Pancreas (tissue), 10 donors: ENCODE data around the gene TGFB2. TPM values are rescaled to one million over a fixed set of nuclear protein-coding genes. Genes with fewer than 3 reads are reported as not detected.
A peak's percentile ranks its signal among the peaks of the same experiment; 100 is the strongest.

ENCODE experiments used
- ATAC-seq, 4 donors: fragments of 200-7000 bp; cut with Tn5 transposase; one replicate each; pipeline versions ENCODE4 v1.8.0 to v1.9.1; 2020; ENCODE audit warnings: mild to moderate bottlenecking in 4 of 4, moderate library complexity in 4 of 4
- DNase-seq, 6 donors: peaks; one replicate each; pipeline ENCODE4 v3.0.0-alpha.2; 2020
- FAIRE-seq: peaks from 2 replicates; lab custom pipeline; 2012; peaks lifted over from hg19 to GRCh38; lab: Jason Lieb, UNC
- H3K27ac ChIP-seq, 4 donors: fragments of 200-600 bp; sonication (generic); 1 replicate in 3 of 4; 2 replicates in 1 of 4; pipeline versions ENCODE4 v1.5.0 to v1.8.0; 2020
- H3K27me3 ChIP-seq, 4 donors: fragments of 200-600 bp; one replicate each; pipeline ENCODE4 v1.8.0; 2021
- H3K36me3 ChIP-seq, 3 donors: fragments of 200-600 bp; sonication (generic) in 1 of 3; one replicate each; pipeline versions ENCODE4 v1.5.0 to v1.8.0; 2020 to 2021
- H3K4me1 ChIP-seq, 3 donors: fragments of 200-600 bp; one replicate each; pipeline ENCODE4 v1.8.0; 2021
- H3K4me3 ChIP-seq, 4 donors: fragments of 200-600 bp; sonication (generic) in 2 of 4; one replicate each; pipeline versions ENCODE4 v1.5.0 to v1.8.0; 2020 to 2021
- H3K9me3 ChIP-seq, 4 donors: fragments of 200-600 bp; one replicate each; pipeline ENCODE4 v1.8.0; 2021
- CTCF ChIP-seq, 4 donors: fragments of 200-600 bp; sonication (generic) in 3 of 4; IDR thresholded peaks; one replicate each; pipeline versions ENCODE4 v1.5.0 to v1.8.0; 2021; ENCODE audit warnings: antibody characterized with exemption in 4 of 4
- WGBS, 2 donors: extraction: QIAGEN DNeasy Blood & Tissue Kit; methylation state at CpG; one replicate each; pipeline ENCODE4 v1.1.7; 2013; 5-methylcytosine and 5-hydroxymethylcytosine counted together
- intact Hi-C, 3 donors: fragments of 100-400 bp; cut with DNase I; formaldehyde crosslinking; loops; one replicate each; pipeline versions ENCODE4 v1.11.1 to v1.14.2; 2022
- polyA plus RNA-seq, 2 donors: library from polyadenylated mRNA; stranded (reverse); fragments of 200-250 nt; gene quantifications; one replicate each; pipeline ENCODE4 v1.2.3, GENCODE V29; 2013
- total RNA-seq, 6 donors: library from RNA; stranded (reverse); fragmentation: NEBNext Ultra II Directional in 4 of 6; extraction: Animal tissue kit (Norgen Biotek cat#: 25700) in 4 of 6; gene quantifications; one replicate each; pipeline versions ENCODE4 v1.2.1 to v1.2.4, GENCODE V29; 2021 to 2023
- donor health status: healthy with polysubstance abuse.
- donor health status: DM: no; HTN: no; CAD: no; lungs with moderate emphysema.
- donor health status: DM: no; HTN: no; CAD: no.
- donor health status: control.
- donor health status: control.
- donor health status: Bipolar disorder and iron deficiency.
- donor health status: DM: yes; HTN: yes; CAD: no.
- donor health status: DM: no; HTN: no; CAD: no.
- donor health status: DM: no; HTN: no; CAD: no.
- donor health status: DM: yes; HTN: yes; CAD: no.

The TGFB2 gene
- total and polyA plus RNA-seq, 8 donors, result 1.6 to 20.3 (median 2.9) TPM

DNA sequence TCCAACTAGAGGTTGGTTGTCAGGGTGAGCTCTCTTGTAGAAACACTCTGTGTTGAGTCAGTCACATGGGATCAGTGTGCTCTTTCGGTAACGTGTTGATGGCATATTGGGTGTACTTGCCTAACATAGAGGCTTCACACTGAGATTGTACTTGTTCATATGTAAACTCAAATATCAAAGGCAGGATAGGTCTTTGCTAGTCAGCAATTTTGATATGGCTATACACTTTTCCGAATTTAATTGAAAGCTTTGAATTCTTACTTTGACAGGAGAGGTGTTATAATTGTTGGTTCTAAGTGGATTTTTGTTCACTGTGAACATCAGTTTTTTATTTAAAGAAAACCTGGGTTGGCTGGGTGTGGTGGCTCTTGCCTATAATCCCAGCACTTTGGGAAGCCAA is 16.4 kb upstream of the TGFB2 start:
- FAIRE-seq, result no peak

DNA sequence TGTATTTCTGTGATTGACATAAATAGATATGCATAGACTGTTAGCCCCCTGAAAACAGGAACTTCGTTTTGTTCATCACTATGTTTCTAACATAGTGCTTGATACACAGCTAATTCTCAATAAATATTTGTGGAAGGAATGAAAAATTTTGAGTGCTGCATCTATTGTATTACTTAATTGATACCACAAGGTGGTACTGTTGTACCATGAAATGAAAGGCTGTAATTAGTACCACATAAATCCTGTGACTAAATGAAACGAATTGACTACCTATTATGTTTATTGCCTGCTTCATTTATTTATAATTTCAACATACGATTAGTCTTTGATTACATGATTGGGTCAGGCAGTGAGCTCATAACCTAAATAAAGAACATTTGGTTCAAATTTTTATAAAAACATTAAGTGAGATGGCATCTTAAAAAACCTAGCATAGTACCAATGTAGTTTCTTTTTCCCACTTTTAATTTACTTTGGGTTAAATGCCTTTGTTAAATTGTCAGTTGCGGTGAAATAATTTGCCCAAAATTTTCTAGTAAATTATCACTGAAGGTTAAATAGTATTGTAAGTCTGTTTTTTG is 15.0 kb upstream of the TGFB2 start:
- H3K27me3 ChIP-seq, result no peaks in the 10 kb centered on the region
- no peaks in the 10 kb centered on the region for H3K9me3 ChIP-seq
- H3K36me3 ChIP-seq, result no peaks in the 10 kb centered on the region
- intact Hi-C loops, result loop anchor here in 1 of 3 donors (10.0 kb wide), 2 partner anchors 745 to 1485 kb away; no protein-coding TSS in a partner anchor
- no peak for DNase-seq
- WGBS, 2 donors, result 18 to 20% methylated on average over 4 of the region's 4 CpGs
- FAIRE-seq, result no peak
- TF ChIP-seq CTCF (IDR thresholded peaks at IDR 0.05), result peak in 3 of 4 donors; percentile 30 to 54 (median 43)
- H3K27ac ChIP-seq, result no peak overlapping the region
- no peaks in the 10 kb centered on the region for H3K4me1 ChIP-seq
- peak; percentile 38 to 83 (median 80) for ATAC-seq
- no peak overlapping the region for H3K4me3 ChIP-seq

More for the DNA sequence above, 16.4 kb upstream of the TGFB2 start:
- H3K9me3 ChIP-seq, result no peaks in the 10 kb centered on the region
- intact Hi-C loops, result loop anchor here in 1 of 3 donors (10.0 kb wide), 2 partner anchors 1236 to 1336 kb away; no protein-coding TSS in a partner anchor
- WGBS, 2 donors, result 72 to 77% methylated on average over 3 of the region's 3 CpGs
- TF ChIP-seq CTCF (IDR thresholded peaks at IDR 0.05), result no peak
- ATAC-seq, result no peak
- H3K36me3 ChIP-seq, result no peaks in the 10 kb centered on the region
- no peak overlapping the region for H3K27ac ChIP-seq
- no peaks in the 10 kb centered on the region for H3K27me3 ChIP-seq
- no peak overlapping the region for H3K4me3 ChIP-seq
- no peaks in the 10 kb centered on the region for H3K4me1 ChIP-seq
- DNase-seq, result no peak

DNA sequence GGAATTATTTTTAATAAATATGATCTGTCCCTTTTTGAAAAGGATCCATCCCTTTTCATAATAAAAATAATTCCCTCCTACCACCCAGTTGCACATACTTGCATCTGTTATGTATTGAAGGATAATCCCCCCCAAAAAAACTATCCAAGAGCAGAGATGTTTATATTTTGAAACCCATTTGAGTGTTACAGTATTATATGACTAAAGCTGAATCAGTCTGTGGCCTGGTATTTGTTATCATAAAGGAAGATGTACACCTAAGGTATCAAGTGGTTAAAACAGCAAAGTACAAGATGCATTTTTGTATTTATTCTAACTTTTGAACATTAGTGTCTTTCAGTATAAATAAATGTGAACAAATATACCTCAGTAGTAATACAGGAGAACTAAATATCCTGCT is 12.7 kb upstream of the TGFB2 start:
- H3K27me3 ChIP-seq, result no peaks in the 10 kb centered on the region
- no peaks in the 10 kb centered on the region for H3K4me1 ChIP-seq
- H3K36me3 ChIP-seq, result no peaks in the 10 kb centered on the region
- no peak for TF ChIP-seq CTCF (IDR thresholded peaks at IDR 0.05)
- H3K27ac ChIP-seq, result no peak overlapping the region
- H3K4me3 ChIP-seq, result no peak overlapping the region
- no peak for ATAC-seq
- intact Hi-C loops, result loop anchor here in 1 of 3 donors (10.0 kb wide), 2 partner anchors 742 to 1482 kb away; no protein-coding TSS in a partner anchor
- H3K9me3 ChIP-seq, result no peaks in the 10 kb centered on the region
- no peak for FAIRE-seq
- no peak for DNase-seq

DNA sequence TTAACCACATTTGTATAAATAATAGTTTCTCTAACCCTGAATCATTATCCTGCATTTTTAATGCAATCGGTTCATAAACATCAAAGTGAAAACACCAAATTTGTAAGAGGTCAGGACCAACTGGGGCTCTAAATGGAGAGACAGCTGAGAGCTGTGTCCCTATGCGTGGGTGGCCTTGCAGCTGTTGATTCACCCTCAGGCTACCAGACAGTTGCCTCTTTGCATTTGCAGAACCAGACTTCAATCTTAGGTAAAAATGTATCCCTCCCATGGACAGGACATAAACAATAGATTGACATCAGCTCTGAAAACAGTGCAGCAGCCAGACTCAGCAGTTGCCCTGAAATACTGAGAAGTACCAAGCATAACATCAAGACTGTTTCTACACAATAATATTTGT is 8.8 kb upstream of the TGFB2 start:
- ATAC-seq, result no peak
- Histone ChIP-seq H3K4me1 (no peaks in the 10 kb centered on the region), H3K36me3 (no peaks in the 10 kb centered on the region), H3K4me3 (no peak overlapping the region), H3K27me3 (no peaks in the 10 kb centered on the region), H3K27ac (no peak overlapping the region), H3K9me3 (no peaks in the 10 kb centered on the region)
- no peak for DNase-seq
- intact Hi-C loops, result loop anchor here in 1 of 3 donors (10.0 kb wide), 2 partner anchors 738 to 1478 kb away; no protein-coding TSS in a partner anchor
- 70 to 89% methylated on average over 2 of the region's 2 CpGs for WGBS, 2 donors
- no peak for TF ChIP-seq CTCF (IDR thresholded peaks at IDR 0.05)
- FAIRE-seq, result no peak

DNA sequence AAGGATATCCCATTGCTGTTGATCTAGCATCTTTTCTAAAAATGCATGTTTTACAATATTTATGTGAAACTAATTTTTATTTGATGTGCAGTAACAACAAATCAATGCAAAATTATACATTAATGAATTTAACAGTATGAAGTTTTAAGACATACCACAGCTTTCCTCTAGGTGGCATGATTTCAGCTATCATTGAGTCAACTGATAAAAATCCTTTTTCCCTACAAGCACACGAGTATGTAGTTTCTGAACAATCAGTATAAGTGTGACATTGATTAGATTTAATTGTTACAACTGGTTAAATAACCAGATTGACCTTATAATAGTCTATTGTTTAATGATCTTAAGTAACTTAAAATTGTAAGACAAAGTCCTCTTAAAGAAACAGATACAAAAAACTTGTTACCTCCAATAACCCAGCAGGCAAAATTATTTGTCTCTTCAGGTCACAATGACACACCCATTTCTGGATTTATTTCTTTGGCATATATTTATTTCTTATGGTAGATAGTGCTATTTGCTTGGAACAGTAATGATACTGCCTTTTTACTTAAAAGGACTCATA is 5.8 kb upstream of the TGFB2 start:
- Histone ChIP-seq H3K27ac (no peak overlapping the region), H3K4me1 (no peaks in the 10 kb centered on the region), H3K4me3 (no peak overlapping the region), H3K9me3 (no peaks in the 10 kb centered on the region), H3K27me3 (no peaks in the 10 kb centered on the region), H3K36me3 (no peaks in the 10 kb centered on the region)
- intact Hi-C loops, result loop anchor here in 1 of 3 donors (10.0 kb wide), 2 partner anchors 735 to 1475 kb away; no protein-coding TSS in a partner anchor
- DNase-seq (no peak), FAIRE-seq (peak; percentile 98), ATAC-seq (peak in 3 of 4 donors; percentile 65 to 74 (median 73))
- WGBS, 2 donors, result 0 to 2% methylated on average over 1 of the region's 1 CpG
- peak; percentile 11 to 66 (median 56) for TF ChIP-seq CTCF (IDR thresholded peaks at IDR 0.05)
